GM21526 (cell line): Measurements from ENCODE around the gene SARNP.
"Not testable (repeated sequence)": the region's sequence is repeated elsewhere in the genome, so short reads cannot be mapped to it uniquely, and the experiment has no call there.

ENCODE experiments used
- ATAC-seq: cut with Tn5 transposase; IDR thresholded peaks from one replicate; pipeline ENCODE4 v1.9.1; 2021; ENCODE audit warnings: moderate library complexity; ENCODE audit not compliant: unreplicated experiment, low FRiP score

The SARNP gene

GRCh38 chr12:55797550-55797949 is 20.0 kb downstream of the SARNP start:
- ATAC-seq: no peak

GRCh38 chr12:55797068-55797467 is 20.5 kb downstream of the SARNP start:
- ATAC-seq: no peak

- no peak for ATAC-seq
Measured at GRCh38 chr12:55795950-55796349, 21.6 kb downstream of the SARNP start.

- no peak for ATAC-seq
Measured at GRCh38 chr12:55789893-55790292, 27.6 kb downstream of the SARNP start.

- ATAC-seq: no peak
Measured at GRCh38 chr12:55789171-55789570, 28.4 kb downstream of the SARNP start.

- no peak for ATAC-seq
Measured at GRCh38 chr12:55788546-55788945, 29.0 kb downstream of the SARNP start.

GRCh38 chr12:55780685-55781084 is 36.8 kb downstream of the SARNP start:
- no peak for ATAC-seq

GRCh38 chr12:55777856-55778255 is 39.7 kb downstream of the SARNP start:
- ATAC-seq: no peak

GRCh38 chr12:55771736-55772135 is 45.8 kb downstream of the SARNP start:
- no peak for ATAC-seq

GRCh38 chr12:55767156-55767555 is 50.4 kb downstream of the SARNP start:
- ATAC-seq: no peak

- no peak for ATAC-seq
Measured at GRCh38 chr12:55765736-55766290, 51.7 kb downstream of the SARNP start.

GRCh38 chr12:55762646-55763045 is 54.9 kb downstream of the SARNP start:
- ATAC-seq: no peak

GRCh38 chr12:55760663-55761062 is 56.9 kb downstream of the SARNP start:
- no peak for ATAC-seq

- not testable (repeated sequence) for ATAC-seq
Measured at GRCh38 chr12:55758575-55758974, 58.9 kb downstream of the SARNP start.

- no peak for ATAC-seq
Measured at GRCh38 chr12:55757701-55758100, 59.8 kb downstream of the SARNP start.

GRCh38 chr12:55755246-55755645 is 62.3 kb downstream of the SARNP start:
- no peak for ATAC-seq

GRCh38 chr12:55748230-55748993 is 69.1 kb downstream of the SARNP start:
- no peak for ATAC-seq

- no peak for ATAC-seq
Measured at GRCh38 chr12:55746913-55747231, 70.7 kb downstream of the SARNP start.

GRCh38 chr12:55746174-55746912 is 71.2 kb downstream of the SARNP start:
- ATAC-seq: no peak

- no peak for ATAC-seq
Measured at GRCh38 chr12:55745361-55746173, 72.0 kb downstream of the SARNP start.
